Measurements from ENCODE around the gene ASMT. TPM values are rescaled to one million over a fixed set of nuclear protein-coding genes. Genes with fewer than 3 reads are reported as not detected.

ASMT gene
- total RNA-seq, 4 donors from 2014 or later = not detected

- DNase-seq = peak; percentile 98
- 0 to 3% methylated on average over 1 to 37 of the region's 66 CpGs for WGBS, 2 donors (ENCODE audit: low coverage in 1 of 2)
- in situ Hi-C loops (cut with MboI; ENCODE audit: low pct_ligation_motif_present in 1 of 4, low pct_unique_long_range_greater_than_20kb in 1 of 4, low sequenced_read_pairs in 3 of 4) (loop anchor here in 2 of 4 donors (10.0 to 25.0 kb wide), 3 partner anchors 129 to 204 kb away; partner anchors contain the start of genes ASMTL (in 2 of the 2) and SLC25A6 (in 1 of the 2)), intact Hi-C loops (cut with DNase I; ENCODE audit: low total_unique reads) (loop anchor here (5.0 kb wide), 1 partner anchor 1204 kb away; the partner anchor contains the start of gene PPP2R3B)
- Histone ChIP-seq H3K9me3 (no peaks in the 10 kb centered on the region), H3K36me3 (peaks cover 0 to 19% (median 9%) of the 10 kb centered on the region in 4 donors), H3K27me3 (no peaks in the 10 kb centered on the region), H3K4me1 (peaks cover 4 to 22% (median 14%) of the 10 kb centered on the region in 4 donors), H3K27ac (peak within 1 kb of the TSS; percentile 86 to 96 (median 94)), H3K4me3 (peak within 1 kb of the TSS; percentile 89 to 99 (median 96))
- TF ChIP-seq CTCF (IDR thresholded peaks at IDR 0.05) = no peak
- TF ChIP-seq POLR2AphosphoS5 (IDR thresholded peaks at IDR 0.05) = peak; percentile 84 to 91 (median 88)
- no peak for TF ChIP-seq EP300 (IDR thresholded peaks at IDR 0.05; ENCODE audit: low read depth)
- peak; percentile 61 for TF ChIP-seq POLR2A (IDR thresholded peaks at IDR 0.05)
Measured at GRCh38 chrX:1591102-1591862, 23.6 kb upstream of the ASMT start, which contains the start of gene AKAP17A. TSS of gene AKAP17A (plus strand) at chrX:1591604. CDS start at chrX:1593463, 1,859 bp downstream.

GRCh38 chrX:1591863-1592469, 22.9 kb upstream of the ASMT start:
- Histone ChIP-seq H3K4me3 (peak overlapping the region; percentile 89 to 99 (median 96)), H3K36me3 (peaks cover 0 to 21% (median 9%) of the 10 kb centered on the region in 4 donors), H3K9me3 (no peaks in the 10 kb centered on the region), H3K4me1 (peaks cover 4 to 22% (median 14%) of the 10 kb centered on the region in 4 donors), H3K27ac (peak overlapping the region; percentile 86 to 96 (median 94)), H3K27me3 (no peaks in the 10 kb centered on the region)
- intact Hi-C loops (cut with DNase I; ENCODE audit: low total_unique reads) (loop anchor here (5.0 kb wide), 1 partner anchor 1205 kb away; the partner anchor contains the start of gene PPP2R3B), in situ Hi-C loops (cut with MboI; ENCODE audit: low pct_ligation_motif_present in 1 of 4, low pct_unique_long_range_greater_than_20kb in 1 of 4, low sequenced_read_pairs in 3 of 4) (loop anchor here in 2 of 4 donors (10.0 to 25.0 kb wide), 3 partner anchors 130 to 205 kb away; partner anchors contain the start of genes ASMTL (in 2 of the 2) and SLC25A6 (in 1 of the 2))
- DNase-seq = no peak
- WGBS, 2 donors (ENCODE audit: low coverage in 1 of 2) = 1% methylated on average over 33 of the region's 35 CpGs; no CpG with 5 or more reads in 1 of the 2 donors
- TF ChIP-seq EP300 (IDR thresholded peaks at IDR 0.05; ENCODE audit: low read depth) (no peak), CTCF (IDR thresholded peaks at IDR 0.05) (no peak), POLR2A (IDR thresholded peaks at IDR 0.05) (no peak), POLR2AphosphoS5 (IDR thresholded peaks at IDR 0.05) (no peak)

GRCh38 chrX:1592470-1593142, 22.3 kb upstream of the ASMT start:
- TF ChIP-seq POLR2AphosphoS5 (IDR thresholded peaks at IDR 0.05) (no peak), POLR2A (IDR thresholded peaks at IDR 0.05) (no peak), CTCF (IDR thresholded peaks at IDR 0.05) (no peak), EP300 (IDR thresholded peaks at IDR 0.05; ENCODE audit: low read depth) (no peak)
- DNase-seq = peak; percentile 38
- no peaks in the 10 kb centered on the region for H3K9me3 ChIP-seq
- peak overlapping the region; percentile 89 to 99 (median 96) for H3K4me3 ChIP-seq
- no peaks in the 10 kb centered on the region for H3K27me3 ChIP-seq
- WGBS, 2 donors (ENCODE audit: low coverage in 1 of 2) = 2 to 3% methylated on average over 6 to 27 of the region's 28 CpGs
- H3K36me3 ChIP-seq = peaks cover 0 to 27% (median 13%) of the 10 kb centered on the region in 4 donors
- peak overlapping the region; percentile 86 to 96 (median 94) for H3K27ac ChIP-seq
- intact Hi-C loops (cut with DNase I; ENCODE audit: low total_unique reads) (loop anchor here (5.0 kb wide), 1 partner anchor 1205 kb away; the partner anchor contains the start of gene PPP2R3B), in situ Hi-C loops (cut with MboI; ENCODE audit: low pct_ligation_motif_present in 1 of 4, low pct_unique_long_range_greater_than_20kb in 1 of 4, low sequenced_read_pairs in 3 of 4) (loop anchor here in 2 of 4 donors (10.0 to 25.0 kb wide), 3 partner anchors 130 to 205 kb away; partner anchors contain the start of genes ASMTL (in 2 of the 2) and SLC25A6 (in 1 of the 2))
- peaks cover 4 to 22% (median 14%) of the 10 kb centered on the region in 4 donors for H3K4me1 ChIP-seq

Data from transverse colon (tissue), 4 donors.